Measurements from ENCODE around the gene RBPJL.
"Not testable (repeated sequence)": the region's sequence is repeated elsewhere in the genome, so short reads cannot be mapped to it uniquely, and the experiment has no call there.

Gene RBPJL

DNA sequence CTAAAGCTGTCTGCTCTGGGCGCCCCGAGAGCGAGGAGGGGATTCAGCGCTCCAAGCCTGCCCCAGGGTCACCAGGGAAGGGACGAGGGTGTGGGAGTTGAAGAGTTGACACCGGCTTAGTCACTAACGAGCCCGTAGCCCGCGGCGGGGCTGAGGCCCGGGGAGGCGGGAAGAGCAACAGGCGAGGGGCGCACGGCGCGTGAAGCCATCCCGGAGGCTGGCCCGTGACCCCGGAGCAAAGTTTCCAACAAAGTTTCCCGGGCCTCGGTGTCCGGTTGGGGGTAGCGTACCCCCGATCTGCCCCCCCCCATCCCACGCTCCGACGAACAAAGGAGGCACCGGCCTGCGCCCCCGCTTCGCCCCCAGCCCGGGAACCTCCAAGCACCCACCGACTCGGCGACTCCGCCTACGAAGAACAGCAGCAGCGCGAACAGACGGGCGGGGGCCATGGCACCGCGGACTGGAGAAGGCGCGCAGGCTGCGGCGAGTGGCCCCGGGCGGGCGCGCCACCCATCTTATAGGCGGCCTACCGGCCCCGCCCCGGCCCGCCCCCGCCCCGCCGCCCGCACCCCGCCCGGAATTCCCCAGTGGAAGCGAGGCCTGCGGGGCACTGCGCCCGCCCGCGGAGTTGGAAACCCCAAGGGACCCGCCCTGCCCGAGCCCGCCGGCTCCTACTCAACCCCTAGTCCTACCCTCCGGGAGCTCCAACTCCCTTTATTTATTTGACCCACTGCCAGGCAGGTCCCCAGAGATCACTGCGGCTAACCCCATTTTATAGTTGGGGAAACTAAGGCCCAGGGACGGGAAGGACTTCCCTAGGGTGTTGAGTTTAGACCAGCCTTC lies 41.5 kb downstream of the RBPJL start, which contains the start of gene SDC4:
TSS of gene SDC4 (minus strand) at position 489 of the 843 bp plus-strand sequence. CDS start at position 449, 40 bp downstream.
- H3K27ac ChIP-seq, result no peak within 1 kb of the TSS
- no peaks in the 10 kb centered on the region for H3K9me3 ChIP-seq
- no peaks in the 10 kb centered on the region for H3K36me3 ChIP-seq
- peaks cover 70% of the 10 kb centered on the region for H3K27me3 ChIP-seq
- H3K4me1 ChIP-seq (ENCODE audit: control insufficient read depth in 1 of 2, insufficient read depth in 1 of 2, low read depth in 1 of 2, low read length in 1 of 2), result peaks cover 0 to 9% of the 10 kb centered on the region in 2 experiments
- TF ChIP-seq, protein P1, sequence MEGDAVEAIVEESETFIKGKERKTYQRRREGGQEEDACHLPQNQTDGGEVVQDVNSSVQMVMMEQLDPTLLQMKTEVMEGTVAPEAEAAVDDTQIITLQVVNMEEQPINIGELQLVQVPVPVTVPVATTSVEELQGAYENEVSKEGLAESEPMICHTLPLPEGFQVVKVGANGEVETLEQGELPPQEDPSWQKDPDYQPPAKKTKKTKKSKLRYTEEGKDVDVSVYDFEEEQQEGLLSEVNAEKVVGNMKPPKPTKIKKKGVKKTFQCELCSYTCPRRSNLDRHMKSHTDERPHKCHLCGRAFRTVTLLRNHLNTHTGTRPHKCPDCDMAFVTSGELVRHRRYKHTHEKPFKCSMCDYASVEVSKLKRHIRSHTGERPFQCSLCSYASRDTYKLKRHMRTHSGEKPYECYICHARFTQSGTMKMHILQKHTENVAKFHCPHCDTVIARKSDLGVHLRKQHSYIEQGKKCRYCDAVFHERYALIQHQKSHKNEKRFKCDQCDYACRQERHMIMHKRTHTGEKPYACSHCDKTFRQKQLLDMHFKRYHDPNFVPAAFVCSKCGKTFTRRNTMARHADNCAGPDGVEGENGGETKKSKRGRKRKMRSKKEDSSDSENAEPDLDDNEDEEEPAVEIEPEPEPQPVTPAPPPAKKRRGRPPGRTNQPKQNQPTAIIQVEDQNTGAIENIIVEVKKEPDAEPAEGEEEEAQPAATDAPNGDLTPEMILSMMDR (IDR thresholded peaks at IDR 0.05), result no peak
- no peak within 1 kb of the TSS for H3K4me3 ChIP-seq (ENCODE audit: low read depth in 1 of 2, low read length in 1 of 2)

DNA sequence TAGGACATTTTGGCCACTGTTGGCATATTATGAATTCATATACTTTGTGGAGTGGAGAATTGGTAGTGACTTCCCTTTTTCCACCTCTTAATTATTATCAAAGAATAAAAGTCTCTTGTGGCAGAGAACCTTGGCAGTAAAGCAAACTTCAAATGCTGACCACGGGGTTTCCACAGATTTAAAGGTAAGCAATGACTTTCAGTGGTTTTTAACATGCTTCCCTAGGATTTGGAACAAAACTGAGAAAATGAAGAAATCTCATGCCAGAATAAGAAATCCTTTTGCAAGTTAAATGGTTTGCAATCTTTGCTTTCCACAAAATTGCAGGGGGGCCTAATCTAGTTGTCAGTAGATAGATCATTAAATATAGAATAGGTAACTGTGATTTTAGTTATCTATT lies 43.6 kb downstream of the RBPJL start:
- no peak overlapping the region for H3K4me3 ChIP-seq (ENCODE audit: low read depth in 1 of 2, low read length in 1 of 2)
- TF ChIP-seq, protein P1 (IDR thresholded peaks at IDR 0.05), result no peak
- peaks cover 0 to 9% of the 10 kb centered on the region in 2 experiments for H3K4me1 ChIP-seq (ENCODE audit: control insufficient read depth in 1 of 2, insufficient read depth in 1 of 2, low read depth in 1 of 2, low read length in 1 of 2)
- H3K9me3 ChIP-seq, result no peaks in the 10 kb centered on the region
- peaks cover 55% of the 10 kb centered on the region for H3K27me3 ChIP-seq
- no peak overlapping the region for H3K27ac ChIP-seq
- H3K36me3 ChIP-seq, result no peaks in the 10 kb centered on the region

DNA sequence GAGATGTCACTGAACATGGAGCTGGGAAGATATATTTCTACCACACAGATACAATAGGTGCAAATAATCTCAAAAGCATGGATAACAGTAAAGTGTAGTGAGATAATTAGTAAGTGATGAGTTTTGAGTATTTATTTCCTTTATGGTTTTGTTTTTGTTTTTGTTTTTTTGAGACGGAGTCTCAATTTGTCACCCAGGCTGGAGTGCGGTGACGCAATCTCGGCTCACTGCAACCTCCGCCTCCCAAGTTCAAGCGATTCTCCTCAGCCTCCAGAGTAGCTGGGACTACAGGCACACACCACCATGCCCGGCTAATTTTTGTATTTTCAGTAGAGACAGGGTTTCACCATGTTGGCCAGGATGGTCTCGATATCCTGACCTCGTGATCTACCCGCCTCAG lies 44.2 kb downstream of the RBPJL start:
- H3K27ac ChIP-seq; H3K9me3 ChIP-seq; H3K4me3 ChIP-seq (ENCODE audit: low read depth in 1 of 2, low read length in 1 of 2); H3K4me1 ChIP-seq (ENCODE audit: control insufficient read depth in 1 of 2, insufficient read depth in 1 of 2, low read depth in 1 of 2, low read length in 1 of 2); H3K36me3 ChIP-seq: not testable (repeated sequence)
- peaks cover 49% of the 10 kb centered on the region for H3K27me3 ChIP-seq

DNA sequence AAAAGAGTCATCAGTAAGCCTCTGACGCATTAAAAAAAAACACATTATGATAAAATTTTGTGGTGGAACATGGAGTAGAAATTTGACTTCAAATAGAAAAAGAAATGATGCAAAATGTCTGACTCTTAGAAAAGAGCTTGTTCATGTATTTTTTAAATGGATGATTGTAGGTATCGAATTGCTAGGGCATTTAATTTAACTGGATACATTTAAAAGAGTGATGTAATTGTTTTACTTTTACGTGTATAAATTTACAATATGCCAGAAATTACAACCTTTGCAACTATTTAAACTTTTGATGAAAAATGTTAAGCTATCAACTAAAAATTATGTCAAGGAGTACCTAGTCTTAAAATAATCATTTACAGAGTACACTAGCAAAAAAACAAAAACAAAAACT lies 46.1 kb downstream of the RBPJL start:
- H3K9me3 ChIP-seq, result no peaks in the 10 kb centered on the region
- H3K4me3 ChIP-seq (ENCODE audit: low read depth in 1 of 2, low read length in 1 of 2), result no peak overlapping the region
- TF ChIP-seq, protein P1 (IDR thresholded peaks at IDR 0.05), result no peak
- H3K36me3 ChIP-seq, result no peaks in the 10 kb centered on the region
- peaks cover 30% of the 10 kb centered on the region for H3K27me3 ChIP-seq
- H3K4me1 ChIP-seq (ENCODE audit: control insufficient read depth in 1 of 2, insufficient read depth in 1 of 2, low read depth in 1 of 2, low read length in 1 of 2), result peaks cover 0 to 8% of the 10 kb centered on the region in 2 experiments
- H3K27ac ChIP-seq, result no peak overlapping the region

DNA sequence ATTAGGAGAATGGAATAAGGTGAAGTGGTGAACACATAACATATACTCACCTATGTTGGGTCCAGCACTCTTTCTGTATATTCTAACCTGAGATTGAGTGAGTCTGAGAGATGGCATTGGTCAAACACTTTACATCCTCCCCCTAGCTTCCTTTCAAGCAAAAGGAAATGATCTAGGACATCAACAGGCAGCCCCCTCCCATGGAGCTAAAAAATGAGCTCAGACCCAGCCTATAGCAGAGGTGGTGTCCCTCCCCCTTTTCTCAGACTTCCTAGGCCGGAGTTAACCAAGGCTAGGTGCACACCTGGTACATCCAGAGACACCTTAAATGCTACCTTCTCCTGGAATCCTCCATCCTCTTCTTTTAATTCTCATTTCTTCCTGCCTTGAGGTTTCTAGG lies 47.1 kb downstream of the RBPJL start:
- H3K4me3 ChIP-seq (ENCODE audit: low read depth in 1 of 2, low read length in 1 of 2), result no peak overlapping the region
- H3K27ac ChIP-seq, result no peak overlapping the region
- TF ChIP-seq, protein P1 (IDR thresholded peaks at IDR 0.05), result no peak
- peaks cover 0 to 7% of the 10 kb centered on the region in 2 experiments for H3K4me1 ChIP-seq (ENCODE audit: control insufficient read depth in 1 of 2, insufficient read depth in 1 of 2, low read depth in 1 of 2, low read length in 1 of 2)
- no peaks in the 10 kb centered on the region for H3K9me3 ChIP-seq
- no peaks in the 10 kb centered on the region for H3K36me3 ChIP-seq
- peaks cover 20% of the 10 kb centered on the region for H3K27me3 ChIP-seq

All from neutrophil (primary cell).